Activated CD4-positive, alpha-beta memory T cell treated with anti-CD3 and anti-CD28 coated beads for 36 hours (primary cell): ENCODE data around the gene DCST2. TPM values are rescaled to one million over a fixed set of nuclear protein-coding genes. Genes with fewer than 3 reads are reported as not detected.

ENCODE experiments used
- CTCF ChIA-PET: fragments of 350-600 bp; sonication (Branson Sonifier 250); formaldehyde crosslinking; loops from one replicate; lab custom pipeline; 2021; ENCODE audit warnings: antibody characterized with exemption, inconsistent platforms; lab: Charles Lee
- POLR2A ChIA-PET: fragments of 350-600 bp; sonication (Branson Sonifier 250); formaldehyde crosslinking; loops from one replicate; lab custom pipeline; 2021; ENCODE audit warnings: antibody characterized with exemption; lab: Charles Lee
- DNase-seq: peaks from one replicate; pipeline ENCODE4 v3.0.0-alpha.2; 2020
- H3K27ac Mint-ChIP-seq: one replicate; pipeline ENCODE4 v1.8.0; 2021; ENCODE audit warnings: mixed read lengths
- H3K27me3 Mint-ChIP-seq: one replicate; pipeline ENCODE4 v1.8.0; 2021; ENCODE audit warnings: mixed read lengths
- H3K36me3 Mint-ChIP-seq: one replicate; pipeline ENCODE4 v1.8.0; 2021; ENCODE audit warnings: mixed read lengths
- H3K4me1 Mint-ChIP-seq: one replicate; pipeline ENCODE4 v1.8.0; 2021; ENCODE audit warnings: low read depth, mixed read lengths
- H3K4me3 Mint-ChIP-seq: one replicate; pipeline ENCODE4 v1.8.0; 2021; ENCODE audit warnings: mild to moderate bottlenecking, mixed read lengths
- H3K9me3 Mint-ChIP-seq: one replicate; pipeline ENCODE4 v1.8.0; 2021; ENCODE audit warnings: mixed read lengths
- intact Hi-C: fragments of 100-400 bp; cut with micrococcal nuclease; formaldehyde crosslinking; loops from one replicate; pipeline ENCODE4 v1.15.1; 2023
- total RNA-seq, 2 experiments: library from RNA; stranded (reverse); gene quantifications; one replicate each; pipeline ENCODE4 v1.2.3, GENCODE V29; 2021

Gene DCST2
- total RNA-seq, 2 experiments from 2014 or later, result 1.1 to 1.3 TPM

DNA sequence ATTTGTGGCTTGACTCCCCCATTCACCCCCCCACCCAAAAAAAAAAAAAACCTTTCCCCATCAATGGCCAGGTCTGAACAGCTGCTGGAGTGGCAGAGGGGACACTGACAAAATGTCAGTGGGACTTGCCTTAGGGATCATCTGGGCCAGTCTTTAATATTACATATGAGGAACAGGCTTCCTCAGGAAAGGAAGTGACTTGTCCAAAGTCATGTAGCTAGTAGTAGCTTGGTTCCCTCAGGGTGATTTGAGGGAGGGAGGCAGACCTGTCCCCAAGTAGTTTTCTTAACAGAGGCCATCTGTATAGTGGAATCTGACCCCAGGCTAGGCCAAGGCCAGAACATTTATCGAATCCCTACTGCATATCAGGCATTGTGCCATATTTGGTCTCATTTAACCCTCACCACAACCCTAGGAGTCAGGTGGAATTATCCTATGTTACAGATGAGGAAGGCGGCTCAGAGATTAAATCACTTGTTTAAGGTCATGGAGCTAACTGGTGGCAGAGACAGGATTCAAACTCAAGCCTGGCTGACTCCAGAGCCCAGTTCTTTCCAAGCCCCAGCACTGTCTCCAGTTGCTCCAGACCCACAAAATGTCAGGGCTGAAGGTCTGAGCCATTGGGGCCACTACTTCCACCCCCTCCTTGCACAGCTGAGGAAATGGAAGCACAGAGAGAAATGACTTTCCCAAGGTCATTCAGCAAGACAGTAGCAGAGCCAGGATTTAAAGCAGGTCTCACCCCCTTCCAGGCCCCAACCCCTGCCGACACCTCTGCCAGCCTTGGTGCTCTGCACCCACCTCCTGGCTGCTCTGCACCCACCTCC, 20.6 kb downstream of the DCST2 start:
- H3K4me3 Mint-ChIP-seq, result peak overlapping the region; percentile 63
- CTCF ChIA-PET, result interaction anchor here (1.0 to 9.8 kb wide), 5 partner anchors 16 to 72 kb away, joined by 3 to 144 read pairs (median 5); partner anchors contain the start of genes LENEP and PYGO2
- no peaks in the 10 kb centered on the region for H3K27me3 Mint-ChIP-seq
- intact Hi-C loops, result no loop called here
- peaks cover 72% of the 10 kb centered on the region for H3K4me1 Mint-ChIP-seq
- no peak for DNase-seq
- H3K27ac Mint-ChIP-seq, result peak overlapping the region; percentile 99
- H3K36me3 Mint-ChIP-seq, result peaks cover 56% of the 10 kb centered on the region
- H3K9me3 Mint-ChIP-seq, result no peaks in the 10 kb centered on the region
- POLR2A ChIA-PET, result interaction anchor here (0.6 to 1.4 kb wide), 2 partner anchors 9 to 559 kb away, joined by 3 read pairs; no protein-coding TSS in a partner anchor

DNA sequence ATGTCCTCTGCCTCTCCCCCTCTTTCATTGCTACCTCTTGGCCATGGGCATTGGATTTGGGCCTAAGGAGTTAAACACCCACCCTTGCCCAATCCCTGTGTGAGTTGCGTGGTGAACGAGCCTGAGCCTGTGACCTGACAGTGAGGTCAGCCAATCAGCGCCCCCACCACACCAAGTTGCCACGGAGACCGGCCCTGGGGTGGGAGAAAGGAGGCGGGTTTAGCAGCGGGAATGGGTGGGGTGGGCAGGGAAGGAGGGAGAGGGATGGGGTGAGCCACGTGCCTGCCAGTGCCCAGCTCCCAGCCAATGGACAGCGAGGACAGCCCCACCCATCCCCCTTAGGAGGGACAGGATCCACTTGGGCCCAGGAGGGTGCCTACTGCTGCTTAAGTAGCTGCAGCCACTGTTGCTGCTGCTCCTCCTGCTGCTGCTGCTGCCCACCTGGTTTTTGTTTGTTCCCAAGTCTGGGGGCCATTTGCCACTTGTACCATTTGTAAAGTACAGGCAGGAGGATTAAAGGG, 21.5 kb downstream of the DCST2 start:
- peak; percentile 78 for DNase-seq
- H3K27ac Mint-ChIP-seq, result peak overlapping the region; percentile 99
- ChIA-PET POLR2A (interaction anchor here (1.4 kb wide), 1 partner anchor 8 kb away, joined by 3 read pairs; no protein-coding TSS in a partner anchor), CTCF (interaction anchor here (1.0 to 9.8 kb wide), 5 partner anchors 15 to 73 kb away, joined by 3 to 144 read pairs (median 5); partner anchors contain the start of genes LENEP and PYGO2)
- H3K27me3 Mint-ChIP-seq, result no peaks in the 10 kb centered on the region
- no peaks in the 10 kb centered on the region for H3K9me3 Mint-ChIP-seq
- peaks cover 72% of the 10 kb centered on the region for H3K4me1 Mint-ChIP-seq
- intact Hi-C loops, result no loop called here
- peak overlapping the region; percentile 63 for H3K4me3 Mint-ChIP-seq
- H3K36me3 Mint-ChIP-seq, result peaks cover 53% of the 10 kb centered on the region

DNA sequence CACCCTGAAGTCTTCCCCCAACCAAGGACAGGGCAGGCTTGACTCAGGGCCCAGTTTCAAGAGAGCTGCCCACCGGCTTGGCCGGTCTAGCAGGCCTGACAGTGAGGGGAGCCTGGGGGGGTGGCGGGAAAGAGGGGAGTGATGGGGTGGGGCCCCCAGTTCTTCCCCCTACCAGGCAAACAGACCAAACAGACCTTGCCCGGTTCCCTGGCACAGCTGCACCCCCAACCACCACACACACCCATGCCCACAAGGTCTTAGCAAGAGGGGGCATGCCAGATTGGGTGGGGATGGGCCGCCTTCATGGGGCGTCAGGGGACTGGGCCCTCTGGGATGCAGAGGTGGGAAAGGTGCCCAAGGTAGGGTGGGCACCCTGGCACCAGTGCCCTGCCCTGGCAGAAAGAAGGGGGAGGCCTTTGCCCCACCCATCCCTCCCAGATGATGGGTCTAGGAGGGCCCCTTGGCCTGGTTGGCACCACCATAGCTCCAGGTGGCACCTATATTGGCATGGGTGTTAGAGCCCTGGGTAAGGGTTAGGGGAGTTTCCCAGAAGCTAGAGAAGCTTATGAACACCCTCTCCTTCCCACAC, 22.1 kb downstream of the DCST2 start:
- CTCF ChIA-PET, result interaction anchor here (1.0 to 9.8 kb wide), 6 partner anchors 14 to 74 kb away, joined by 3 to 144 read pairs (median 4); partner anchors contain the start of genes LENEP and PYGO2
- POLR2A ChIA-PET, result interaction anchor here (0.5 to 1.8 kb wide), 2 partner anchors 12 to 19 kb away, joined by 5 to 11 read pairs; no protein-coding TSS in a partner anchor
- no peaks in the 10 kb centered on the region for H3K9me3 Mint-ChIP-seq
- peaks cover 52% of the 10 kb centered on the region for H3K36me3 Mint-ChIP-seq
- DNase-seq, result no peak
- intact Hi-C loops, result no loop called here
- H3K27ac Mint-ChIP-seq, result peak overlapping the region; percentile 99
- no peaks in the 10 kb centered on the region for H3K27me3 Mint-ChIP-seq
- H3K4me3 Mint-ChIP-seq, result peak overlapping the region; percentile 97
- peaks cover 73% of the 10 kb centered on the region for H3K4me1 Mint-ChIP-seq

DNA sequence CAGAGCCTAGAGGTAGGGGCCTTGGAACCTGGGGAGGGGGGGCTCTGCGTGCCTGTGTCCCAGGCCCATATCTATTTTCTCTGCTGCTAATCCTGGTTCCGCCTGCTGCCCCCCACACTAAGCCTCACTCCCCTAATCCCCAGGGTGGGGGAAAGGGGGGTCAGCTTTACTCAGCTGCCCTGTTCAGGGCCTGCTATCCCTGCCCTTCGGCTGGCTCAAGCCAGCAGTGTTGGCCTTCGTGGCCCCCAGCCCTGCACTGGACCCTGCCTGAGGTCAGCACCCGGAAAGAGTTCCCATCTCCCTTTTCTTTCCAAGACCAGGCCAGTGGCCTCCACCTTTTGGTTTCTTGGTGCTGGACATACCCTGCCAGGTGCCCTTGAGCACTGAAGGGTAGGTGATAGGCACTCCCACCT, 22.6 kb downstream of the DCST2 start:
- DNase-seq, result no peak
- ChIA-PET CTCF (interaction anchor here (1.0 to 1.7 kb wide), 4 partner anchors 11 to 80 kb away, joined by 3 to 6 read pairs (median 4); no protein-coding TSS in a partner anchor), POLR2A (interaction anchor here (0.5 to 1.8 kb wide), 2 partner anchors 11 to 18 kb away, joined by 5 to 11 read pairs; no protein-coding TSS in a partner anchor)
- Mint-ChIP-seq H3K27ac (peak overlapping the region; percentile 99), H3K4me1 (peaks cover 73% of the 10 kb centered on the region), H3K9me3 (no peaks in the 10 kb centered on the region), H3K4me3 (peak overlapping the region; percentile 97), H3K27me3 (no peaks in the 10 kb centered on the region), H3K36me3 (peaks cover 47% of the 10 kb centered on the region)
- intact Hi-C loops, result no loop called here

DNA sequence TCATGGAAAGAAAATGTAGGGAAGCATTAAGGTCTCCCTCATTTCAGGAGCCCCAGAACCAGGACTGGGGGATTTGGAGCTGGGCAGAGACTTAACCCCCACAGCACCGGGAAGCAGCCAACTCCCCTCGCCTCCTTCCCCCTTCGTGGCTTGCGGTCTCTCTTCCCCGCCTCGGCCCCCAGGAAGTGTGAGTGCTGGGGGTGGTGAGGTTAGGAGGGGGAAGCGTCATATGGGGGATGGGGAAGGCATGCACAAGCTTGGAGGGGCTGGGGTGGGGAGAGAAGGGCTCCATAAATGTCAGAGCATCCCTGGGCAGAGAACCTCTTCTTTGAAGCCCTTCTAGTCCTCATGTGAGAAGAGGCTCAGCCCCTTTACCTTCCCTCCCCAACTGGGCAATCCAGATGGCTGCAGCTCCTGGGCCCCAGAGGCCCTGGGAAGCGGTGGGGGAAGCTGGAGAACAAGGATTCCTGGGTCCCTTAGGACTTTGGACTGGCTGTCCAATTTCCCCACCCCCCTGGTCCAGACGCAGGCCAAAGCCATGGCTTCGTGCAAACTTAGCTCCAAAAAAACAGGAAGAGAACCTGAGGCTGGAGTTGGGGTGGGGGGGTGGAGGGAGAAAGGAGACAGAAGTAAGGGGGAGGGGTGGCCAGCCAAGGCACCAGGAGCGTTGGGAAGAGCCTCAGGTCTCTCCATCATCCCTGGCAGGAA, 23.2 kb downstream of the DCST2 start:
- DNase-seq, result peak; percentile 64
- ChIA-PET POLR2A (interaction anchor here (0.7 to 1.8 kb wide), 3 partner anchors 9 to 28 kb away, joined by 3 to 11 read pairs (median 4); no protein-coding TSS in a partner anchor), CTCF (interaction anchor here (0.8 to 1.7 kb wide), 5 partner anchors 10 to 163 kb away, joined by 3 to 6 read pairs (median 3); partner anchors contain the start of gene KRTCAP2)
- Mint-ChIP-seq H3K27ac (peak overlapping the region; percentile 99), H3K36me3 (peaks cover 41% of the 10 kb centered on the region), H3K27me3 (no peaks in the 10 kb centered on the region), H3K4me3 (peak overlapping the region; percentile 97), H3K4me1 (peaks cover 73% of the 10 kb centered on the region), H3K9me3 (no peaks in the 10 kb centered on the region)
- intact Hi-C loops, result loop anchor here (1.0 kb wide), 1 partner anchor 8 kb away; the partner anchor contains the start of gene ZBTB7B

DNA sequence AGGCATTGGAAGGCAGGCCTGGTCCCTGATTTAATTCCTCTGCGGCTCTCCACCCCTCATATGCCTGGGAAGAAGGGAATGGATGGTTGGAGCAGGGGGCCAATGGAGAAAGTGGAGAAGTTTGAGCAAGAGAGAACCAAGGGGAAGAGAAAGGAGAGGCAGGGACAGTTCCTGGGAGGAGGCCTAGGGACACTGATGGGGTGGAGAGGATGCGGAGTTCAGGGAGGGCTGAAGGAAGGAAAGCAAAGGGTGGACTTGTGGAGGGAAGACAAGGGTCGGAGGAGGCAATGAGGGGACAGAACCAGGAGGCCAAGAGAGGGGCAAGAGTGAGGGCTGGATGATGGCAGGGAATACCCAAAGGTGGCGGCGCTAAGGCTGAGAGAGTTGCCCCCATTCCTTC, 23.8 kb downstream of the DCST2 start:
- ChIA-PET CTCF (interaction anchor here (1.1 to 4.2 kb wide), 5 partner anchors 7 to 82 kb away, joined by 3 to 43 read pairs (median 6); no protein-coding TSS in a partner anchor), POLR2A (interaction anchor here (0.7 to 1.5 kb wide), 2 partner anchors 9 to 27 kb away, joined by 3 to 4 read pairs; no protein-coding TSS in a partner anchor)
- no peaks in the 10 kb centered on the region for H3K9me3 Mint-ChIP-seq
- no peak for DNase-seq
- H3K36me3 Mint-ChIP-seq, result peaks cover 40% of the 10 kb centered on the region
- peak overlapping the region; percentile 99 for H3K27ac Mint-ChIP-seq
- peaks cover 73% of the 10 kb centered on the region for H3K4me1 Mint-ChIP-seq
- peak overlapping the region; percentile 97 for H3K4me3 Mint-ChIP-seq
- H3K27me3 Mint-ChIP-seq, result no peaks in the 10 kb centered on the region
- intact Hi-C loops, result loop anchor here (1.0 to 10.0 kb wide), 3 partner anchors 7 to 1355 kb away; partner anchors contain the start of genes SNAPIN and ZBTB7B

- Mint-ChIP-seq H3K27ac (peak overlapping the region; percentile 99), H3K4me3 (peak overlapping the region; percentile 97), H3K36me3 (peaks cover 37% of the 10 kb centered on the region), H3K4me1 (peaks cover 74% of the 10 kb centered on the region), H3K9me3 (no peaks in the 10 kb centered on the region), H3K27me3 (no peaks in the 10 kb centered on the region)
- intact Hi-C loops, result loop anchor here (10.0 kb wide), 2 partner anchors 674 to 1354 kb away; partner anchors contain the start of gene SNAPIN
- POLR2A ChIA-PET, result interaction anchor here (0.8 to 3.9 kb wide), 3 partner anchors 8 to 48 kb away, joined by 3 to 31 read pairs (median 4); partner anchors contain the start of gene PYGO2
- CTCF ChIA-PET, result interaction anchor here (1.6 to 4.2 kb wide), 3 partner anchors 7 to 42 kb away, joined by 4 to 43 read pairs (median 13); partner anchors contain the start of gene ADAM15
- peak; percentile 71 for DNase-seq
Observed at GRCh38 chr1:155009221-155009711, 24.3 kb downstream of the DCST2 start.

- Mint-ChIP-seq H3K4me1 (peaks cover 69% of the 10 kb centered on the region), H3K9me3 (no peaks in the 10 kb centered on the region), H3K4me3 (peak overlapping the region; percentile 97), H3K27ac (peak overlapping the region; percentile 99), H3K27me3 (no peaks in the 10 kb centered on the region), H3K36me3 (peaks cover 33% of the 10 kb centered on the region)
- POLR2A ChIA-PET, result interaction anchor here (0.8 to 3.9 kb wide), 4 partner anchors 9 to 47 kb away, joined by 3 to 31 read pairs (median 7); partner anchors contain the start of gene PYGO2
- peak; percentile 89 for DNase-seq
- CTCF ChIA-PET, result interaction anchor here (0.9 to 4.2 kb wide), 7 partner anchors 8 to 72 kb away, joined by 3 to 43 read pairs (median 4); partner anchors contain the start of gene ADAM15
- intact Hi-C loops, result loop anchor here (1.0 to 10.0 kb wide), 3 partner anchors 9 to 1353 kb away; partner anchors contain the start of gene SNAPIN
Observed at GRCh38 chr1:155008015-155008941, 25.3 kb downstream of the DCST2 start.

DNA sequence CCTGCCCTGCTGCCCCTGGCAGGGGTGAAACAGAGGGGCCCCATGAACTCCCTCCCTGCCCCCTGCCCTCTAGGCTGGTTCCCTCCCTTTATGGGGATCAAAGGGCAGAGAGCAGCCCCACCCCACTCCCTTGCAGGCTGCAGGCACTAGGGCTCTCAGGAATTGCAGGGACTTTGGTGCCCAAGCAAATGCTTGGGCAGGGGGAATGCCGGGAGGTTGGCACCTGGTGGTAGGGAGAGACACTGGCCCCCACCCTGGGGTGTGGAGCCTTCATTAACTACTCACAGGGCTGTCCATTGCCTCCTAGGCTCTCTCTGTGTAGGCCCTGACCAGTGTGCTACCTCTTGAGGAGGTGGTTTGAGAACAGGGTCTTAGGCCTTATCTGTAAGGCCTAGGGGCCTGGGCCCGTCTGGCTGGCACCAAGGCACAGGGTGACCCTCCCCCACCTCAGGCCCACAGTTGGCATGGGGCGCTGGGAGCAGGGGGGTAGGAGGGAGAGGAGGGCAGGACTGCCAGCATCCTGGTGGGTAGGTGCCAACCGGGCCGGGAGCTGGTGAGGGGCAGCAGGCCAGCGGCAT, 26.2 kb downstream of the DCST2 start:
- Mint-ChIP-seq H3K27me3 (no peaks in the 10 kb centered on the region), H3K9me3 (no peaks in the 10 kb centered on the region), H3K27ac (peak overlapping the region; percentile 99), H3K36me3 (peaks cover 29% of the 10 kb centered on the region), H3K4me3 (peak overlapping the region; percentile 16), H3K4me1 (peaks cover 59% of the 10 kb centered on the region)
- intact Hi-C loops, result loop anchor here (10.0 kb wide), 2 partner anchors 673 to 1353 kb away; partner anchors contain the start of gene SNAPIN
- ChIA-PET POLR2A (interaction anchor here (1.0 to 3.9 kb wide), 3 partner anchors 8 to 32 kb away, joined by 3 to 31 read pairs (median 11); no protein-coding TSS in a partner anchor), CTCF (interaction anchor here (0.9 to 4.2 kb wide), 7 partner anchors 8 to 78 kb away, joined by 3 to 43 read pairs (median 4); partner anchors contain the start of genes ADAM15 and PYGO2)
- DNase-seq, result no peak
